H9 (cell line): ENCODE measurements around the gene PPP1R7. TPM values are rescaled to one million over a fixed set of nuclear protein-coding genes. Genes with fewer than 3 reads are reported as not detected.
A peak's percentile ranks its signal among the peaks of the same experiment; 100 is the strongest.

Source experiments
- DNase-seq: peaks from one replicate; pipeline ENCODE4 v3.0.0-alpha.2; 2017
- H2AFZ ChIP-seq: one replicate; pipeline ENCODE4 v1.6.1; 2013; ENCODE audit warnings: mild to moderate bottlenecking, low read length, control low read depth, moderate library complexity
- H2AK5ac ChIP-seq: 2 replicates; pipeline ENCODE4 v1.6.1; 2013; ENCODE audit warnings: low read length, control low read depth, mixed read lengths; ENCODE audit not compliant: insufficient read length
- H2BK120ac ChIP-seq: one replicate; pipeline ENCODE4 v1.6.1; 2013; ENCODE audit warnings: low read depth, mild to moderate bottlenecking, low read length, control low read depth, inconsistent platforms; ENCODE audit not compliant: poor library complexity, severe bottlenecking
- H2BK12ac ChIP-seq: 2 replicates; pipeline ENCODE4 v1.6.1; 2013; ENCODE audit warnings: low read length, control low read depth, mixed read lengths, low read depth; ENCODE audit not compliant: insufficient read length
- H2BK15ac ChIP-seq: 2 replicates; pipeline ENCODE4 v1.6.1; 2013; ENCODE audit warnings: low read depth, low read length, control low read depth
- H2BK20ac ChIP-seq: one replicate; pipeline ENCODE4 v1.6.1; 2013; ENCODE audit warnings: low read depth, mild to moderate bottlenecking, low read length, control low read depth, inconsistent platforms; ENCODE audit not compliant: poor library complexity, severe bottlenecking
- H2BK5ac ChIP-seq: 2 replicates; pipeline ENCODE4 v1.6.1; 2013; ENCODE audit warnings: low read length, control low read depth, mixed read lengths; ENCODE audit not compliant: insufficient read length
- H3K14ac ChIP-seq: 2 replicates; pipeline ENCODE4 v1.6.1; 2013; ENCODE audit warnings: low read length, control low read depth; ENCODE audit not compliant: insufficient read depth
- H3K18ac ChIP-seq: 2 replicates; pipeline ENCODE4 v1.6.1; 2013; ENCODE audit warnings: low read depth, mild to moderate bottlenecking, mixed read lengths, low read length, control low read depth; ENCODE audit not compliant: insufficient read length
- H3K23ac ChIP-seq: 2 replicates; pipeline ENCODE4 v1.6.1; 2013; ENCODE audit warnings: low read length, control low read depth, mixed read lengths, low read depth; ENCODE audit not compliant: insufficient read length
- H3K23me2 ChIP-seq: 2 replicates; pipeline ENCODE4 v1.6.1; 2013; ENCODE audit warnings: low read depth, mild to moderate bottlenecking, mixed read lengths, low read length, control low read depth; ENCODE audit not compliant: insufficient read length, poor library complexity, severe bottlenecking
- H3K27ac ChIP-seq: 2 replicates; pipeline ENCODE4 v1.5.1; 2013; ENCODE audit warnings: low read length, control low read depth, mixed read lengths, low read depth; ENCODE audit not compliant: insufficient read length
- H3K27me3 ChIP-seq: 2 replicates; pipeline ENCODE4 v1.6.1; 2013; ENCODE audit warnings: low read length, control low read depth, inconsistent platforms; ENCODE audit not compliant: insufficient read depth
- H3K4ac ChIP-seq: 2 replicates; pipeline ENCODE4 v1.6.1; 2013; ENCODE audit warnings: low read depth, mild to moderate bottlenecking, control low read depth, inconsistent platforms, low read length, moderate library complexity
- H3K4me1 ChIP-seq: 2 replicates; pipeline ENCODE4 v1.6.1; 2013; ENCODE audit warnings: low read length, control low read depth, inconsistent platforms; ENCODE audit not compliant: insufficient read depth
- H3K4me2 ChIP-seq: 2 replicates; pipeline ENCODE4 v1.6.1; 2013; ENCODE audit warnings: low read length, control low read depth, mixed read lengths; ENCODE audit not compliant: insufficient read length, insufficient read depth
- H3K56ac ChIP-seq: 2 replicates; pipeline ENCODE4 v1.6.1; 2013; ENCODE audit warnings: low read depth, mild to moderate bottlenecking, mixed read lengths, low read length, control low read depth; ENCODE audit not compliant: insufficient read length
- H3K79me1 ChIP-seq: 2 replicates; pipeline ENCODE4 v1.6.1; 2013; ENCODE audit warnings: low read depth, mild to moderate bottlenecking, moderate library complexity, low read length, control low read depth, inconsistent platforms; ENCODE audit not compliant: insufficient read depth, poor library complexity, severe bottlenecking
- H3K79me2 ChIP-seq: 2 replicates; pipeline ENCODE4 v1.6.1; 2013; ENCODE audit warnings: low read length, control low read depth, inconsistent platforms; ENCODE audit not compliant: insufficient read depth
- H3K9ac ChIP-seq: 2 replicates; pipeline ENCODE4 v1.6.1; 2013; ENCODE audit warnings: low read length, control low read depth, mixed read lengths; ENCODE audit not compliant: insufficient read length; ENCODE audit errors: extremely low read depth
- H3K9me3 ChIP-seq: one replicate; pipeline ENCODE4 v1.6.1; 2013; ENCODE audit warnings: low read depth, low read length, inconsistent platforms; ENCODE audit not compliant: control insufficient read depth
- H3T11ph ChIP-seq: one replicate; pipeline ENCODE4 v1.6.1; 2013; ENCODE audit warnings: mild to moderate bottlenecking, low read length, control low read depth, inconsistent platforms
- H4K20me1 ChIP-seq: one replicate; pipeline ENCODE4 v1.6.1; 2013; ENCODE audit not compliant: control insufficient read depth, insufficient read length, insufficient read depth
- H4K5ac ChIP-seq: 2 replicates; pipeline ENCODE4 v1.6.1; 2013; ENCODE audit warnings: low read depth, mild to moderate bottlenecking, mixed read lengths, low read length, control low read depth; ENCODE audit not compliant: insufficient read length
- H4K8ac ChIP-seq: replicated peaks from 2 replicates; pipeline ENCODE4 v1.6.1; 2013; ENCODE audit warnings: low read length, control low read depth, mixed read lengths, low read depth; ENCODE audit not compliant: insufficient read length
- H4K91ac ChIP-seq: 2 replicates; pipeline ENCODE4 v1.6.1; 2013; ENCODE audit warnings: low read depth, mild to moderate bottlenecking, moderate library complexity, mixed read lengths, low read length, control low read depth; ENCODE audit not compliant: insufficient read length
- H3K27ac Mint-ChIP-seq, 3 experiments: 2 replicates in 2 of 3; 3 replicates in 1 of 3; pipeline ENCODE4 v1.8.0; 2020 to 2021; ENCODE audit warnings: mixed read lengths in 3 of 3, mild to moderate bottlenecking in 1 of 3, moderate library complexity in 1 of 3
- H3K27me3 Mint-ChIP-seq: 2 replicates; pipeline ENCODE4 v1.8.0; 2021; ENCODE audit warnings: low read depth, mild to moderate bottlenecking, moderate library complexity, mixed read lengths
- H3K36me3 Mint-ChIP-seq, 3 experiments: 2 replicates in 2 of 3; 3 replicates in 1 of 3; pipeline ENCODE4 v1.8.0; 2020 to 2021; ENCODE audit warnings: low read depth in 3 of 3, mixed read lengths in 3 of 3; ENCODE audit not compliant: insufficient read depth in 1 of 3
- H3K4me1 Mint-ChIP-seq, 2 experiments: 2 replicates each; pipeline ENCODE4 v1.8.0; 2020; ENCODE audit warnings: mixed read lengths in 2 of 2
- H3K4me3 Mint-ChIP-seq, 2 experiments: 2 replicates in 1 of 2; 3 replicates in 1 of 2; pipeline ENCODE4 v1.8.0; 2020 to 2021; ENCODE audit warnings: mild to moderate bottlenecking in 2 of 2, mixed read lengths in 2 of 2, moderate library complexity in 1 of 2
- H3K9me3 Mint-ChIP-seq, 2 experiments: 2 replicates in 1 of 2; 3 replicates in 1 of 2; pipeline ENCODE4 v1.8.0; 2020; ENCODE audit warnings: mild to moderate bottlenecking in 2 of 2, mixed read lengths in 2 of 2, moderate library complexity in 1 of 2
- WGBS: extraction: QIAGEN DNeasy Blood & Tissue Kit; methylation state at CpG from one replicate; pipeline ENCODE4 v1.1.7; 2013; ENCODE audit warnings: missing lambda C conversion rate, low lambda C conversion rate, mixed read lengths; ENCODE audit not compliant: insufficient read length; ENCODE audit errors: extremely low coverage; 5-methylcytosine and 5-hydroxymethylcytosine counted together
- total RNA-seq: library from RNA; stranded (reverse); gene quantifications from 2 replicates; pipeline ENCODE4 v1.2.1, GENCODE V29; 2021
- TF ChIP-seq, protein P1 (sequence below): fragments of 200-600 bp; sonication (generic); conservative IDR thresholded peaks from 3 replicates; pipeline ENCODE4 v1.8.0; 2021; ENCODE audit warnings: antibody characterized with exemption, mild to moderate bottlenecking

Gene PPP1R7
- total RNA-seq, 1 experiment from 2014 or later, result 60.2 TPM

DNA sequence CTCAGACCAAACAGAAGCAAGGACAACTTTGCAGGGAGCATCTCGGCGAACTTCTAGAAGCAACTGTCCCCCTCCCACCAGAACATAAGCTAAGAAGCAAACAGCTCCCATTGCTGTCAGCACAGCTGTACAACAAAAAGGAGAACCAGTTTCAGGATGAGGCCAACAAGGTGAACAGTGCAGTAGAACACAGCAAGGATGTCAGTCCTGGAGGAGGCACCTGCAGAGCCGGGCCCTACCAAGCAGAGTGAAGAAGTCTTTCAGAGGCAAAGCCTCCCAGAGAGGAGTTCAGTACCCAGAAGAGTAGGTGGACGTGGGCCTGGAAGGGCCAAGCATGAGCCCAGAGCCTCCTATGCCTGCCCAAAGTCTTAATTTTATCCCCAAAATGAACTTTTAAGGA lies 2.0 kb upstream of the PPP1R7 start:
- Histone ChIP-seq H3K4ac (no peak overlapping the region), H3K23ac (no peak overlapping the region), H4K20me1 (no peaks in the 10 kb centered on the region), H3K79me2 (no peaks in the 10 kb centered on the region), H3K9ac (peak overlapping the region; percentile 63), H3K4me2 (peak overlapping the region; percentile 38), H3K18ac (no peak overlapping the region), H4K91ac (no peak overlapping the region), H3K9me3 (no peaks in the 10 kb centered on the region), H2AK5ac (no peak overlapping the region), H2BK20ac (no peak overlapping the region), H2BK120ac (no peak overlapping the region), H2AFZ (no peak overlapping the region), H3K56ac (no peak overlapping the region), H3K79me1 (no peaks in the 10 kb centered on the region), H3K14ac (no peak overlapping the region), H4K5ac (no peak overlapping the region), H3K4me1 (peaks cover 12% of the 10 kb centered on the region; the same call in 1 of the 2 replicates), H3T11ph (no peak overlapping the region), H3K27ac (no peak overlapping the region), H3K27me3 (no peaks in the 10 kb centered on the region), H2BK5ac (no peak overlapping the region), H3K23me2 (peaks cover 10% of the 10 kb centered on the region), H2BK15ac (no peak overlapping the region), H2BK12ac (no peak overlapping the region), H4K8ac (no peak overlapping the region)
- H3K36me3 Mint-ChIP-seq, result peaks cover 0 to 6% (median 4%) of the 10 kb centered on the region in 3 experiments; a peak in 5 of 7 replicates
- no peak overlapping the region; a peak in 1 of 7 replicates for H3K27ac Mint-ChIP-seq
- H3K27me3 Mint-ChIP-seq, result peaks cover 3% of the 10 kb centered on the region
- DNase-seq, result no peak
- no CpG with 5 or more reads among the region's 4 CpGs for WGBS
- TF ChIP-seq, protein P1, sequence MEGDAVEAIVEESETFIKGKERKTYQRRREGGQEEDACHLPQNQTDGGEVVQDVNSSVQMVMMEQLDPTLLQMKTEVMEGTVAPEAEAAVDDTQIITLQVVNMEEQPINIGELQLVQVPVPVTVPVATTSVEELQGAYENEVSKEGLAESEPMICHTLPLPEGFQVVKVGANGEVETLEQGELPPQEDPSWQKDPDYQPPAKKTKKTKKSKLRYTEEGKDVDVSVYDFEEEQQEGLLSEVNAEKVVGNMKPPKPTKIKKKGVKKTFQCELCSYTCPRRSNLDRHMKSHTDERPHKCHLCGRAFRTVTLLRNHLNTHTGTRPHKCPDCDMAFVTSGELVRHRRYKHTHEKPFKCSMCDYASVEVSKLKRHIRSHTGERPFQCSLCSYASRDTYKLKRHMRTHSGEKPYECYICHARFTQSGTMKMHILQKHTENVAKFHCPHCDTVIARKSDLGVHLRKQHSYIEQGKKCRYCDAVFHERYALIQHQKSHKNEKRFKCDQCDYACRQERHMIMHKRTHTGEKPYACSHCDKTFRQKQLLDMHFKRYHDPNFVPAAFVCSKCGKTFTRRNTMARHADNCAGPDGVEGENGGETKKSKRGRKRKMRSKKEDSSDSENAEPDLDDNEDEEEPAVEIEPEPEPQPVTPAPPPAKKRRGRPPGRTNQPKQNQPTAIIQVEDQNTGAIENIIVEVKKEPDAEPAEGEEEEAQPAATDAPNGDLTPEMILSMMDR, result no peak
- H3K4me3 Mint-ChIP-seq, result peak overlapping the region; percentile 87 to 95
- no peaks in the 10 kb centered on the region; a peak in 1 of 5 replicates for H3K9me3 Mint-ChIP-seq
- peaks cover 28 to 30% of the 10 kb centered on the region in 2 experiments for H3K4me1 Mint-ChIP-seq
